ENCODE measurements around the gene TTC23.

TTC23 gene

DNA sequence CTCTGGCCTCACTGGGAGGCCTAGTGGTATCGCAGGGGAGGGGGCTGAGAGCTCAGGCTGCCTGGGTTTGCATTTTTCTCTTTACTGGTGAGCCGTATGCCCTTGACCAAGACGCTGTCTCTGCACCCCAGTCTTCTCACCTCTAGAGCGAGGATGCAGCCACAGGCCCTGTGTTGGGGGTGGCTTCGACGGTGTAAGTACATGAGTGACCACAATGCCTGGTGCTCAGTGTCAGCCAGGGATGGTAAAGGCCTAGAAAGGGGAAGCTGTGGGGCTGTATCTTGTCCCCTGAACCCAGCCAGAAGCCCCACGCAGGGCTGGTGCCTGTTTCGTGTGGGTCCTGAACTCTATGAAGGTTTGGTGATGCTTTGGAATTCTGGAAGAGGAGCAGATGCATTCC is 124.7 kb downstream of the TTC23 start:
- H3K4me3 ChIP-seq (ENCODE audit: low read length), result peak overlapping the region; percentile 60
- DNase-seq (ENCODE audit: low read depth), result no peak
- H3K4me1 ChIP-seq (ENCODE audit: control insufficient read depth, insufficient read depth, low read length), result peaks cover 23% of the 10 kb centered on the region
- peak overlapping the region; percentile 77 for H3K9ac ChIP-seq (ENCODE audit: low read length)
- peaks cover 1% of the 10 kb centered on the region for H3K36me3 ChIP-seq (ENCODE audit: control insufficient read depth, insufficient read depth, low read length, severe bottlenecking)
- H3K9me3 ChIP-seq (ENCODE audit: control insufficient read depth, low read length), result no peaks in the 10 kb centered on the region
- H3K27me3 ChIP-seq (replicated peaks; ENCODE audit: control insufficient read depth, insufficient read depth, low read length), result no peaks in the 10 kb centered on the region

DNA sequence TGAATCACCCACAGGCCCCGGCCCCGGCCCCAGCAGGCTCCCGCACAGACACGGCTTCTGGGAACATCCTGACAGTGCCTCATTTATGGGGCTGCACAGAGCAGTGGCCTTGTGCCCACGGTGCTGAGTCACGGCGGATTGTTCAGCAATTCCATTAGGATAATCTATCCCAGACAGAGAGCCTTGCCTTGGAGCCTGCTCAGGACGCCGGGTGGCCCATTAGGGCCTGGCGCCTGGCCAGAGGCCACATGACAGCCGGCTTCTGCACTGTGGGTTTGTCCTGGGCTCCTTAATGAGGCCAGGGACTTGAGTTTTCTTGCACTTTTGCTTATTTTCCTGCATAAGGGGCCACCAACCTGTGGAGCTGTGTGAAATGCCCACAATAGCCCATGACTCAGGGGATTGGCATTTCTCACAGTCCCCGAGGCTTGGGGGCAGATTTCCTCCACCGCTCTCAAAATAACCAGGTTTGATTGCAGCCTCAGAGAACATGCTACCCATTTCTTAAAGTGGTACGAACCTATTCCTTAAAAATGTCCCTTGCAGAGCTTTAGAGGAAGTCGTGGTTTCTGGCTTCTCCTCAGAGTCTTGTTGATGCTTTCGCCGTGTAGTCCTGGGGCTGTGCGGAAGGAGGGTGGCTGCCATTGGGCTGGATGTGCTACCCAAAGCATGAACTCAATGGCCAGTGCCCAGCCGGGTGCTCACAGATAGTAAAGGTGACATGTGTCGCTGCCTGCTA is 125.5 kb downstream of the TTC23 start:
- Histone ChIP-seq H3K27me3 (replicated peaks; ENCODE audit: control insufficient read depth, insufficient read depth, low read length) (no peaks in the 10 kb centered on the region), H3K4me3 (ENCODE audit: low read length) (peak overlapping the region; percentile 60), H3K9ac (ENCODE audit: low read length) (peak overlapping the region; percentile 77), H3K36me3 (ENCODE audit: control insufficient read depth, insufficient read depth, low read length, severe bottlenecking) (no peaks in the 10 kb centered on the region), H3K9me3 (ENCODE audit: control insufficient read depth, low read length) (no peaks in the 10 kb centered on the region), H3K4me1 (ENCODE audit: control insufficient read depth, insufficient read depth, low read length) (peaks cover 23% of the 10 kb centered on the region)
- peak; percentile 93 for DNase-seq (ENCODE audit: low read depth)

DNA sequence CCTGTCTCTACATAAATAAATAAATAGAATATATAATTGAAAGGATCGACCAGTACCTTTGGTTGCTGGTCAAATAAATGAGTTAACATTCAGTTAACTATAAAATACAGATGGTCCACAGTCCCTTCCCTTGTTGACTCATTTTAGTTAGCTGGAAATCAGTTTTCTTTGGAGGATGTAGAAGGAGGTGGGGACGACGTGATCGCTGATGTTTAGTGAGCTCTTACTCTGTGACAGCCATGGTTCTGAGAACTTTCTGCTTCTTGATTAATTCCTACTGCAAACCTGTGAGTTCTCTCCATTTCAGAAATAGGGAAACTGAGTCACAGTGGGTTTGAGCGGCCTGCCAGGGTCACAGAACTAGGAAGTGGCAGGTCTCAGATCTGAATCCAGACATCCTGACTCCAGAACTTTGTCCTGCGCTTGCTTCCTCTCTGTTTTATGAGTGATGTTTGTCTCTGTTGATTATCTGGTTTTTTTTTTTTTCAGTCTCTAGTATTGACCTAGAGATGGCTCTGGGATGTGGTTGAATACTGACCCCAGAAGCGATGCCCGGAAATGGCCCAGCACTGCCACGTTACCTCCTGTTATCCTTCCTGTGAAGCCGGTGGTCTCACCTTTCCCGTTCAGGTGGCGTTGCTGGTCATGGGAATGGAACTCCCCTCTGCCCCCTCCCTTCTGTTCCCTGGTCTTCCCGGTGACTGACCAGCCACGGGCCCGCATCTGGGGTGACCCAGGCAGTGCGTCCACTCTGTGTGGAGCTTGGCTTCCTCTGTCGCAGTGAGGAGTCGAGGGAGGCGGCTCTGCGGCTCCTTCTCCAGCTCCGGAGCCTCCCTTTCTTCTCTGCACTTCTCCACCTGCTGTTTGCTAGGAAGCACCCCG is 126.3 kb downstream of the TTC23 start:
- H3K9ac ChIP-seq (ENCODE audit: low read length), result peak overlapping the region; percentile 77
- no peaks in the 10 kb centered on the region for H3K27me3 ChIP-seq (replicated peaks; ENCODE audit: control insufficient read depth, insufficient read depth, low read length)
- H3K4me1 ChIP-seq (ENCODE audit: control insufficient read depth, insufficient read depth, low read length), result peaks cover 19% of the 10 kb centered on the region
- H3K4me3 ChIP-seq (ENCODE audit: low read length), result peak overlapping the region; percentile 60
- no peak for DNase-seq (ENCODE audit: low read depth)
- H3K9me3 ChIP-seq (ENCODE audit: control insufficient read depth, low read length), result no peaks in the 10 kb centered on the region
- no peaks in the 10 kb centered on the region for H3K36me3 ChIP-seq (ENCODE audit: control insufficient read depth, insufficient read depth, low read length, severe bottlenecking)

DNA sequence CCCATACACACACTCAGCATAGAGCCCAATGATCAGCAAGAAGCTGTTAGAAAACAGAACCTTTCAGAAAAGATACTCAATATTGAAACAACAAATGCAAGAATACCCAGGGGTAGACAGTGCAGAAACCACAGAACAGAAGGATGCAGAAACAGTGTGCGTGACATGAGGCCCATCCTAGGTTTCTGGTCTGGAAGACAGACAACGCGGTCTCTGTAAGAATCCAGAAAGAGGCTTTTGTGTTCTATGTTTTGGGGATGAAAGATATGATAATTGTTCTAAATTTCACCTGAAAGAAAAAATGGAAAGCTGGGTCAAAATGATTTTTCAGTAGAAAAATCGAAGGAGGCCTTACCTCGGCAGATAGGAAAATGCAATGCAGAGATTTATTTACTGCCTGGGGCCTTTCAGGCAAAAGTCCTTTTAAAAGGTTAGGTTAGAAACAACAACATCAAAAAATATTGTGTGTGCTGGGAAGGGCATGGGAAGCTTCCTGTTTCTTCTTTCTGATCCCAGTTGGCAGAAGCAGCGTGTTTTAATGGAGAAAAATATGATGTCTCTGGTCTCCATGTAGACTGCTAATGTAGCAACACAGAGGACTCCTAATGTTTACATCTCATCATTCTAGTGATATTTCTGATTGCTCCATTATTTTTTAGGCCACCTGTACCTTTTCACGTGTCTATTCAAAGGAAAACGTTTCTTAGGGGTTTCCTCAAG is 127.5 kb downstream of the TTC23 start:
- Histone ChIP-seq H3K4me3 (ENCODE audit: low read length) (no peak overlapping the region), H3K9me3 (ENCODE audit: control insufficient read depth, low read length) (no peaks in the 10 kb centered on the region), H3K36me3 (ENCODE audit: control insufficient read depth, insufficient read depth, low read length, severe bottlenecking) (no peaks in the 10 kb centered on the region), H3K27me3 (replicated peaks; ENCODE audit: control insufficient read depth, insufficient read depth, low read length) (no peaks in the 10 kb centered on the region), H3K4me1 (ENCODE audit: control insufficient read depth, insufficient read depth, low read length) (peaks cover 19% of the 10 kb centered on the region), H3K9ac (ENCODE audit: low read length) (no peak overlapping the region)
- DNase-seq (ENCODE audit: low read depth), result no peak

DNA sequence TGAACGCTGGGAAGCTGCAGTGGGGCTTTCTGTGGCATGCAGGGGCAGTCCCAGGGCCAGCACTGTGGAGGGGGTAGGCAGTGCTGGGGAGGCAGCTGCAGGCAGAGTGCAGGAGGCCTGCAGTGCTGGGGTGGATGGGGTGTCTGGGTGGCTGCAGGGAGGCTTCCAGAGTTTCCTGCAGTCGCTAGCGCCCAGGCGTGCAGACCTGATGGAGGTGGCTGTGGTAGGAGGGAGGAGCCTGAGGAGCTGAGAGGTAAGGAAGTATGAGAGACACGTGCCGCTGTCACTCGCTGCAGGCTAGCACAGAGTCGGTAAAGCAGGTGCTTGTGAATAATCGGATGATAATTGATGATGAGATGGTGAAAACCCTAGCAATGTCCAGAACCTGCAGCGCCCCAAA is 128.2 kb downstream of the TTC23 start:
- Histone ChIP-seq H3K4me3 (ENCODE audit: low read length) (no peak overlapping the region), H3K36me3 (ENCODE audit: control insufficient read depth, insufficient read depth, low read length, severe bottlenecking) (no peaks in the 10 kb centered on the region), H3K4me1 (ENCODE audit: control insufficient read depth, insufficient read depth, low read length) (peaks cover 19% of the 10 kb centered on the region), H3K9me3 (ENCODE audit: control insufficient read depth, low read length) (no peaks in the 10 kb centered on the region), H3K9ac (ENCODE audit: low read length) (no peak overlapping the region), H3K27me3 (replicated peaks; ENCODE audit: control insufficient read depth, insufficient read depth, low read length) (no peaks in the 10 kb centered on the region)
- DNase-seq (ENCODE audit: low read depth), result no peak

DNA sequence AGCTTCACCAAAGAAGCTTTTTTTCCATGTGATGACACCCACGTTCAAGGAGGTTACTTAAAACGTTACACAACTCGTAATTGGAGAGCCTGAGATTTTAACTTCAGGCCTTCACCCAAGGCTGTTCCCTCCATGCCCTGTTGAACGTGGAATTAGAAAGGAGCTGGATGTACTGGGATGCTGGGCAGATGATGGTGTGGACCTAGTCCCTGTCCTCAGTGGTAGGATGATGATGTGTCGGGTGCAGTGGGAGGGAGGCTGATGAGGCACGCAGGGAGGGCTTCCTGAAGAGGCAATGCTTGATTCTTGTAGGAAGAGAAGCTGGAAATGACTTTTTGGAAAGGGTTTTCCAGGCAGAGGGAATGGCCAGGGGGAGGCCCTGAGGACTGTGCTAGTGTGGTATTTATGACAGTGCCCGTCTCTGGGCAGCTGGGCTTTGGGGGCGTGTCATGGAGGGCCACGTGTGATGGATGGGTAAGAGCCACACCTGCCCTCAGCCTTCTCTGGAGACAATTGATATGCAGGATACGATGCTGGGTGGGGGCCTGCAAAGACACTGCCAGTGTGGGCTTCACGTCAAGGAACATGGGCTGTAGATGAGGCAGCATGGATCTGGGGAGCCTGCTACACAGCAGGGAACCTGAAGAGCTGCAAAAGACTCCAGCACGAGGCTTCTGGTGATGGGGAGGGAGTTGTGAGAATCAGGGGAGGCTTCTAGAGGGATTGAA is 129.2 kb downstream of the TTC23 start:
- no peaks in the 10 kb centered on the region for H3K27me3 ChIP-seq (replicated peaks; ENCODE audit: control insufficient read depth, insufficient read depth, low read length)
- no peak for DNase-seq (ENCODE audit: low read depth)
- H3K4me3 ChIP-seq (ENCODE audit: low read length), result no peak overlapping the region
- H3K4me1 ChIP-seq (ENCODE audit: control insufficient read depth, insufficient read depth, low read length), result peaks cover 19% of the 10 kb centered on the region
- no peak overlapping the region for H3K9ac ChIP-seq (ENCODE audit: low read length)
- H3K36me3 ChIP-seq (ENCODE audit: control insufficient read depth, insufficient read depth, low read length, severe bottlenecking), result no peaks in the 10 kb centered on the region
- H3K9me3 ChIP-seq (ENCODE audit: control insufficient read depth, low read length), result no peaks in the 10 kb centered on the region

DNA sequence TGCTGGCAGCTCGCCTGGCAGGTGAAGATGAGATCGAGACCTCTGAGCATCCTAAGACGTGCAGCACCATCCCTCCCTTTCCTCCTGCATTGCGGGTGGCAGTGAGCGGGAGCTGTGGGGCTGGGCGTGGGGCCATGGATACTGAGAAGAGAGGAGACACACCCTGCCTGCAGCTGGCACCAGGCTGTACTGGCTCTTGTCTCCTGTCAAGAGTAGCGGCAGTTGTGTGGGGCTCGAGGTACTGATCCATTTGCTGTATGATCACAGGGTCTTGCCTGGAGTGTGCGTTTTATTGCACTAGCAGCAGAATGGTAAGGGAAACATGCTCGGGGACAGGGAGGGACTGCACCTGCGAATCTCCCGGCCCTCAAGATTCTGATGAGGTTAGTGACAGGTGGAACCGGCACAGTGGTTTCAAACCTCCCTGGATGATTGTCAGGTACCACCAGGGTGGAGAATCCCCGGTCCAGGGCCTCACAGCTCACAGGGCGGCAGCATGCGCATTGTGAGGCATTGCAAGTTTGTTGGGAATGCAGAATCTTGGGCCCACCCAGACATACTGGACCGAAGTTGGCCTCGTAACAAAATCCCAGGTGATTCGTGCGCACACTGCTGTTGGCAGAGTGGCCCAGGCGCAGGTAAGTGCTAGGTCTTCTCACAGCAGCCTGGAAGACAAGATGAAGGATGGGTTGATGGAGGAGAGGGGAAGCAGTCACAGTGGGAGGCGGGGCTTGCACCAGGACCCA is 130.4 kb downstream of the TTC23 start:
- H3K9ac ChIP-seq (ENCODE audit: low read length), result no peak overlapping the region
- no peak overlapping the region for H3K4me3 ChIP-seq (ENCODE audit: low read length)
- H3K4me1 ChIP-seq (ENCODE audit: control insufficient read depth, insufficient read depth, low read length), result peaks cover 10% of the 10 kb centered on the region
- no peaks in the 10 kb centered on the region for H3K27me3 ChIP-seq (replicated peaks; ENCODE audit: control insufficient read depth, insufficient read depth, low read length)
- no peak for DNase-seq (ENCODE audit: low read depth)
- H3K9me3 ChIP-seq (ENCODE audit: control insufficient read depth, low read length), result no peaks in the 10 kb centered on the region
- peaks cover 2% of the 10 kb centered on the region for H3K36me3 ChIP-seq (ENCODE audit: control insufficient read depth, insufficient read depth, low read length, severe bottlenecking)

DNA sequence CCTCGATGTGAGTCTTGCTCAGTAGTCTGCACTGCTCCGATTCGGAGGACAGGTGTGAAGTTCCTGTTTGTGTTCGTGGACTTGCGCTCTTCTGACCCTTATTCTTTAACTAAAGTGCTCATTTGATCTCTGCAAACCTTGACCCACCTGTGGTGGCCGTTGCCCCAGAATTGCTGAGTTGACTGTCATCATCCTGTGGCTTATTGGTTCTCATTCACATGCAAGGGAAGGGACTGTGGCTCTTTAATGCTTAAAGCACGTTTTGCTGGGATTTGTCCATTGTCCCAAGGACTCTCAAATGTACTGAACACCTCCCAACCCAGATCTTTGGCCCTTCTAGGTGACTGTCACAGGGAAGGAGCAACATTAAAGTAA is 131.1 kb downstream of the TTC23 start:
- H3K4me3 ChIP-seq (ENCODE audit: low read length), result no peak overlapping the region

DNA sequence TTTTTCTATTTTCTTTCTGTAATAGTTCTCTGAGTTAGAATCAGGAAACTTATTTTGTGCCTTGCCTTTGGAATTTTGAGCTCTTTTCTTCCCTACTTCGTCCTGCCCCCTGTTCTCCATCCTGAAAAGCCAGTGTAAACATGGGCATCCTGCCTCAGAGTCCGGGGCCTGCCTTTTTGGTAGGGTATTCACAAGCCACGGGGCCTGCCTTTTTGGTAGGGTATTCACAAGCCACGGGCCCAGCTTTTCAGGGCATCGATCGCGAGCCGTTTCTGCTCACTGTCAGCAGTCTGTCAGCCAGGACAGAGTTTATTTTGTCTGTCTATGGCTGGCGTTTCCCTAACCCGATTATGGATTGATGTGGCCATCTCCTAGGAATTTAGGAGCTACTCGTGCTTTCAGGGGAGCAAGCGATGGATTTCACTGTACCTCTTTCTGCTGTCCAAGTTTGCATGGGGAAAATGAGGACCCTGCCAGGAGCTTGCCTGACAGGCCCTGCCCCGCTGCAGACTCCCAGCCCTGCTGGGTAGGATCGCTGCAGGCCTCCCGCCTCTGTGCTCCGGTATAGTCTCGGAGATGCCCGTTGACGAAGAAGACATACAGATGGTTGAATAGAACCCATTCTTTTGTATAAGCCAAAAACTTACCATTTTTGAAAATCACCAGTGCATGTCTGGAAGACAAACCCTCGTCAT is 131.7 kb downstream of the TTC23 start:
- Histone ChIP-seq H3K27me3 (replicated peaks; ENCODE audit: control insufficient read depth, insufficient read depth, low read length) (no peaks in the 10 kb centered on the region), H3K4me3 (ENCODE audit: low read length) (no peak overlapping the region), H3K9me3 (ENCODE audit: control insufficient read depth, low read length) (no peaks in the 10 kb centered on the region), H3K36me3 (ENCODE audit: control insufficient read depth, insufficient read depth, low read length, severe bottlenecking) (peaks cover 8% of the 10 kb centered on the region), H3K9ac (ENCODE audit: low read length) (no peak overlapping the region), H3K4me1 (ENCODE audit: control insufficient read depth, insufficient read depth, low read length) (no peaks in the 10 kb centered on the region)
- no peak for DNase-seq (ENCODE audit: low read depth)

More for the DNA sequence above, 131.1 kb downstream of the TTC23 start:
- no peaks in the 10 kb centered on the region for H3K9me3 ChIP-seq (ENCODE audit: control insufficient read depth, low read length)
- peaks cover 8% of the 10 kb centered on the region for H3K36me3 ChIP-seq (ENCODE audit: control insufficient read depth, insufficient read depth, low read length, severe bottlenecking)
- peaks cover 5% of the 10 kb centered on the region for H3K4me1 ChIP-seq (ENCODE audit: control insufficient read depth, insufficient read depth, low read length)
- H3K9ac ChIP-seq (ENCODE audit: low read length), result no peak overlapping the region
- H3K27me3 ChIP-seq (replicated peaks; ENCODE audit: control insufficient read depth, insufficient read depth, low read length), result no peaks in the 10 kb centered on the region
- no peak for DNase-seq (ENCODE audit: low read depth)

DNA sequence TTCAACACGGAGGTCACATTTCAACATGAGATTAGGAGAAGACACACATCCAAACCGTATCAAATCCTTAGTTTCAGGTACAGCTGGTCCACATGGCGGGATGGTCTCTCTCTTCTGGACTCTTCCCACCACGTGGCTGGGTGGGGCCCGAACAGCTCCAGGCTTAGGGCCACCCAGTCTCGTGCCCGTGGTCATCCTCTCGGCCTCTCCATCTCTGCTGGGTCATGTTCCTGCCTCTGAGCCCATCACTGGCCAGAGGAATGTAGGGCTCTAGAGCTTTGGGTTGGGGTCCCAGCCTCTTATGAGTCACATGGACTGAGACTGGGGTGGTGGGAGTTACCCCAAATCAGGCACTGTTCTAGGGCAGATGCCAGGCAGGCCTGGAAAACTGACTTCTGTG is 132.3 kb downstream of the TTC23 start:
- Histone ChIP-seq H3K27me3 (replicated peaks; ENCODE audit: control insufficient read depth, insufficient read depth, low read length) (no peaks in the 10 kb centered on the region), H3K36me3 (ENCODE audit: control insufficient read depth, insufficient read depth, low read length, severe bottlenecking) (peaks cover 8% of the 10 kb centered on the region), H3K4me1 (ENCODE audit: control insufficient read depth, insufficient read depth, low read length) (no peaks in the 10 kb centered on the region), H3K9me3 (ENCODE audit: control insufficient read depth, low read length) (no peaks in the 10 kb centered on the region), H3K9ac (ENCODE audit: low read length) (no peak overlapping the region), H3K4me3 (ENCODE audit: low read length) (no peak overlapping the region)
- no peak for DNase-seq (ENCODE audit: low read depth)
